ENCODE results near the gene TIGIT. TPM values are rescaled to one million over a fixed set of nuclear protein-coding genes. Genes with fewer than 3 reads are reported as not detected.

The TIGIT gene
- not detected in 2 replicates for total RNA-seq (2014; rRNA removed; shearing (Covaris generic))

DNA sequence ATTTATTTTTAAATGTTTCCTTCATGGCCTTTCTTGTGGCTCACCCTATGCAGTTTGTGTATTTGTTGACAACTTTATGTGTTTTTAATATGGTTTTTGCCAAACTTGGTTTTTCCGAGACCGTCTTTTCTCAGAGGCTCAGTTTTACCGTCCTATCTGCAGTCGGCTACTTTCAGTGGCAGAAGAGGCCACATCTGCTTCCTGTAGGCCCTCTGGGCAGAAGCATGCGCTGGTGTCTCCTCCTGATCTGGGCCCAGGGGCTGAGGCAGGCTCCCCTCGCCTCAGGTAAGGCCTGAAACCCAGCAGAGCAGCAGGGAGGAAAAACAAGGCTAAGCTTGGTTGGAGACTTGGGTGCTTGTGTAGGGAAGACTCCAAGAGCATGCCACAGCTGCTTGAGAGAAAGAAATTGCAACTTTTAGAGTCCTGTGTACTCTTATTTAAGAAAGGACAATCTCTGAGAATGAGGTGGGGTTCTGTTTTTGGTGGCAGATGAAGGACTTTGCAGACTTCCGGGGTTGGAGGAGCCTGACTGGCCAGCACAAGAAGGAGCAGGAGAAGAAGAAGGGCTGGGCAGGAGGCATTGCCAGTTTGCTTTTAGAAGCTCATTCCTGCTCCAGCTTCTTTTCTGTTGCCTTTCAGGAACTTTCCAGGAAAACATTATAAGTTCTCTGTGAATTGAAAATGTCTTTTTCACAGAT is at the start of gene TIGIT:
Gene TIGIT (plus strand): TSS at position 191 of the 698 bp plus-strand sequence. CDS start 34 bp downstream, at position 225.

Other genes with a start within 250 kb of the TIGIT start
- 1.1 and 1.3 TPM in 2 replicates for gene CCDC191, start 237.5 kb upstream of the TIGIT start, total RNA-seq (2014; rRNA removed; shearing (Covaris generic))
- gene QTRT2, start 237.3 kb upstream of the TIGIT start, total RNA-seq (2014; rRNA removed; shearing (Covaris generic)) = 20.2 and 33.9 TPM in 2 replicates
- gene DRD3, start 115.0 kb upstream of the TIGIT start, total RNA-seq (2014; rRNA removed; shearing (Covaris generic)) = not detected in 2 replicates
- not detected in 2 replicates for gene ZNF80, start 56.5 kb upstream of the TIGIT start, total RNA-seq (2014; rRNA removed; shearing (Covaris generic))